Keratinocyte (primary cell): Measurements from ENCODE around the gene AIMP1. TPM values are rescaled to one million over a fixed set of nuclear protein-coding genes. Genes with fewer than 3 reads are reported as not detected.

ENCODE experiments used
- DNase-seq: peaks from one replicate; pipeline ENCODE4 v3.0.0-alpha.2; 2011; ENCODE audit warnings: low read depth, missing footprints, low spot score
- FAIRE-seq: peaks from 2 replicates; lab custom pipeline; 2011; peaks lifted over from hg19 to GRCh38; lab: Jason Lieb, UNC
- H2AFZ ChIP-seq: 2 replicates; pipeline ENCODE4 v1.6.0; 2012; ENCODE audit warnings: low read length, control low read depth, inconsistent platforms; ENCODE audit not compliant: control insufficient read depth
- H3K27ac ChIP-seq: 2 replicates; pipeline ENCODE4 v1.5.1; 2011; ENCODE audit warnings: low read length; ENCODE audit not compliant: control insufficient read depth, insufficient read depth
- H3K27me3 ChIP-seq: 3 replicates; pipeline ENCODE4 v1.6.0; 2011; ENCODE audit warnings: low read length; ENCODE audit not compliant: control insufficient read depth, insufficient read depth; ENCODE audit errors: extremely low read depth
- H3K36me3 ChIP-seq, 2 experiments: 2 replicates in 1 of 2; 3 replicates in 1 of 2; pipeline ENCODE4 v1.5.1; 2011; ENCODE audit warnings: low read length in 2 of 2, mild to moderate bottlenecking in 1 of 2; ENCODE audit not compliant: control insufficient read depth in 2 of 2, insufficient read depth in 2 of 2; ENCODE audit errors: extremely low read depth in 1 of 2
- H3K4me1 ChIP-seq: 3 replicates; pipeline ENCODE4 v1.5.1; 2011; ENCODE audit warnings: low read length; ENCODE audit not compliant: control insufficient read depth, insufficient read depth; ENCODE audit errors: extremely low read depth
- H3K4me2 ChIP-seq: 3 replicates; pipeline ENCODE4 v1.6.0; 2011; ENCODE audit warnings: low read depth, low read length; ENCODE audit not compliant: control insufficient read depth, insufficient read depth; ENCODE audit errors: extremely low read depth
- H3K4me3 ChIP-seq, 3 experiments: fragments of 200-600 bp in 1 of 3; sonication (generic) in 1 of 3; 2 replicates in 2 of 3; 3 replicates in 1 of 3; pipeline ENCODE4 v1.5.1; 2011 to 2016; ENCODE audit warnings: low read length in 3 of 3, mild to moderate bottlenecking in 3 of 3, control low read depth in 2 of 3, inconsistent platforms in 1 of 3, low read depth in 1 of 3, mixed read lengths in 1 of 3, mixed run types in 1 of 3, moderate library complexity in 1 of 3; ENCODE audit not compliant: control insufficient read depth in 2 of 3, insufficient read depth in 2 of 3; ENCODE audit errors: extremely low read depth in 1 of 3
- H3K79me2 ChIP-seq: 2 replicates; pipeline ENCODE4 v1.6.0; 2012; ENCODE audit warnings: low read length; ENCODE audit not compliant: control insufficient read depth, insufficient read depth
- H3K9ac ChIP-seq: 3 replicates; pipeline ENCODE4 v1.6.0; 2011; ENCODE audit warnings: low read length; ENCODE audit not compliant: control insufficient read depth, insufficient read depth; ENCODE audit errors: extremely low read depth
- H3K9me1 ChIP-seq: 3 replicates; pipeline ENCODE4 v1.6.0; 2011; ENCODE audit warnings: low read length; ENCODE audit not compliant: control insufficient read depth, insufficient read depth; ENCODE audit errors: extremely low read depth
- H3K9me3 ChIP-seq: 2 replicates; pipeline ENCODE4 v1.5.1; 2012; ENCODE audit warnings: low read depth, low read length; ENCODE audit not compliant: control insufficient read depth
- H4K20me1 ChIP-seq: 3 replicates; pipeline ENCODE4 v1.6.0; 2011; ENCODE audit warnings: low read length; ENCODE audit not compliant: control insufficient read depth, insufficient read depth; ENCODE audit errors: extremely low read depth
- EZH2 ChIP-seq: IDR thresholded peaks from one replicate; pipeline ENCODE4 v1.6.1; 2012; ENCODE audit warnings: inconsistent platforms, mild to moderate bottlenecking, low read length, moderate library complexity
- dilution Hi-C: fragments of 300-500 bp; cut with MboI; formaldehyde crosslinking; loops from one replicate; pipeline ENCODE4 v1.7.0; 2020; ENCODE audit warnings: low sequenced_read_pairs; ENCODE audit not compliant: extremely low pct_ligation_motif_present
- polyA plus RNA-seq, 5 experiments: library from polyadenylated mRNA; depleted of rRNA in 3 of 5; stranded (reverse) in 3 of 5; stranded (forward) in 1 of 5; unstranded in 1 of 5; fragments of >200 nt; gene quantifications; 1 replicate in 1 of 5; 2 replicates in 3 of 5; 3 replicates in 1 of 5; pipeline versions ENCODE4 v1.2.1 to v1.2.3, GENCODE V29; 2011 to 2012; ENCODE audit warnings: missing spikeins in 2 of 5, low read depth in 1 of 5, low replicate concordance in 1 of 5
- TF ChIP-seq, protein P1 (sequence below), 3 experiments: IDR thresholded peaks in 1 of 3; conservative IDR thresholded peaks in 1 of 3; optimal IDR thresholded peaks in 1 of 3; 2 replicates in 2 of 3; 3 replicates in 1 of 3; pipeline versions ENCODE3 to v1.5.1; 2011; ENCODE audit warnings: low read length in 3 of 3, mild to moderate bottlenecking in 3 of 3, moderate library complexity in 2 of 3, control low read depth in 1 of 3, inconsistent platforms in 1 of 3; ENCODE audit not compliant: insufficient read depth in 2 of 3; ENCODE audit errors: extremely low read depth in 1 of 3

AIMP1 gene
- polyA plus RNA-seq, 1 donor (not counting 4 experiments of a cell fraction or from before 2014, with no cell fraction given) = 52.9 TPM

- dilution Hi-C loops = no loop called here
- no peaks in the 10 kb centered on the region for H4K20me1 ChIP-seq
- H3K27ac ChIP-seq = no peak overlapping the region
- H3K9me3 ChIP-seq = no peaks in the 10 kb centered on the region
- DNase-seq (no peak), FAIRE-seq (no peak)
- H3K9ac ChIP-seq = no peak overlapping the region
- H3K27me3 ChIP-seq = no peaks in the 10 kb centered on the region
- no peaks in the 10 kb centered on the region for H3K4me1 ChIP-seq
- H3K79me2 ChIP-seq = no peaks in the 10 kb centered on the region
- H3K4me3 ChIP-seq = no peak overlapping the region
- H2AFZ ChIP-seq = no peak overlapping the region
- no peaks in the 10 kb centered on the region for H3K9me1 ChIP-seq
- H3K4me2 ChIP-seq = no peak overlapping the region
- no peaks in the 10 kb centered on the region for H3K36me3 ChIP-seq
- TF ChIP-seq, protein P1, sequence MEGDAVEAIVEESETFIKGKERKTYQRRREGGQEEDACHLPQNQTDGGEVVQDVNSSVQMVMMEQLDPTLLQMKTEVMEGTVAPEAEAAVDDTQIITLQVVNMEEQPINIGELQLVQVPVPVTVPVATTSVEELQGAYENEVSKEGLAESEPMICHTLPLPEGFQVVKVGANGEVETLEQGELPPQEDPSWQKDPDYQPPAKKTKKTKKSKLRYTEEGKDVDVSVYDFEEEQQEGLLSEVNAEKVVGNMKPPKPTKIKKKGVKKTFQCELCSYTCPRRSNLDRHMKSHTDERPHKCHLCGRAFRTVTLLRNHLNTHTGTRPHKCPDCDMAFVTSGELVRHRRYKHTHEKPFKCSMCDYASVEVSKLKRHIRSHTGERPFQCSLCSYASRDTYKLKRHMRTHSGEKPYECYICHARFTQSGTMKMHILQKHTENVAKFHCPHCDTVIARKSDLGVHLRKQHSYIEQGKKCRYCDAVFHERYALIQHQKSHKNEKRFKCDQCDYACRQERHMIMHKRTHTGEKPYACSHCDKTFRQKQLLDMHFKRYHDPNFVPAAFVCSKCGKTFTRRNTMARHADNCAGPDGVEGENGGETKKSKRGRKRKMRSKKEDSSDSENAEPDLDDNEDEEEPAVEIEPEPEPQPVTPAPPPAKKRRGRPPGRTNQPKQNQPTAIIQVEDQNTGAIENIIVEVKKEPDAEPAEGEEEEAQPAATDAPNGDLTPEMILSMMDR (optimal IDR thresholded peaks at IDR 0.05 in 1 of 3, IDR thresholded peaks at IDR 0.05 in 1 of 3, conservative IDR thresholded peaks at IDR 0.05 in 1 of 3; ENCODE audit: extremely low read depth in 1 of 3, insufficient read depth in 2 of 3, low read length in 3 of 3) = no peak
- TF ChIP-seq EZH2 = no peak
These were observed 14.8 kb upstream of the AIMP1 start for GRCh38 chr4:106301393-106302061.

- dilution Hi-C loops = no loop called here
- no peak for FAIRE-seq
- TF ChIP-seq, protein P1 (optimal IDR thresholded peaks at IDR 0.05 in 1 of 3, IDR thresholded peaks at IDR 0.05 in 1 of 3, conservative IDR thresholded peaks at IDR 0.05 in 1 of 3; ENCODE audit: extremely low read depth in 1 of 3, insufficient read depth in 2 of 3, low read length in 3 of 3) = no peak
- TF ChIP-seq EZH2 = no peak
These were observed 14.3 kb upstream of the AIMP1 start for GRCh38 chr4:106302062-106302438.

More at GRCh38 chr4:106302062-106302438, 14.3 kb upstream of the AIMP1 start:
- Histone ChIP-seq H3K36me3 (no peaks in the 10 kb centered on the region), H3K27ac (no peak overlapping the region), H4K20me1 (no peaks in the 10 kb centered on the region), H3K79me2 (no peaks in the 10 kb centered on the region), H3K4me1 (no peaks in the 10 kb centered on the region), H2AFZ (no peak overlapping the region), H3K4me3 (no peak overlapping the region), H3K9me3 (no peaks in the 10 kb centered on the region), H3K9me1 (no peaks in the 10 kb centered on the region), H3K4me2 (no peak overlapping the region), H3K9ac (no peak overlapping the region), H3K27me3 (no peaks in the 10 kb centered on the region)
- no peak for DNase-seq
